H9 (cell line): ENCODE measurements around the gene EFL1. TPM values are rescaled to one million over a fixed set of nuclear protein-coding genes. Genes with fewer than 3 reads are reported as not detected.

Experiments
- DNase-seq: peaks from one replicate; pipeline ENCODE4 v3.0.0-alpha.2; 2017
- H2AFZ ChIP-seq: one replicate; pipeline ENCODE4 v1.6.1; 2013; ENCODE audit warnings: mild to moderate bottlenecking, low read length, control low read depth, moderate library complexity
- H2AK5ac ChIP-seq: 2 replicates; pipeline ENCODE4 v1.6.1; 2013; ENCODE audit warnings: low read length, control low read depth, mixed read lengths; ENCODE audit not compliant: insufficient read length
- H2BK120ac ChIP-seq: one replicate; pipeline ENCODE4 v1.6.1; 2013; ENCODE audit warnings: low read depth, mild to moderate bottlenecking, low read length, control low read depth, inconsistent platforms; ENCODE audit not compliant: poor library complexity, severe bottlenecking
- H2BK12ac ChIP-seq: 2 replicates; pipeline ENCODE4 v1.6.1; 2013; ENCODE audit warnings: low read length, control low read depth, mixed read lengths, low read depth; ENCODE audit not compliant: insufficient read length
- H2BK15ac ChIP-seq: 2 replicates; pipeline ENCODE4 v1.6.1; 2013; ENCODE audit warnings: low read depth, low read length, control low read depth
- H2BK20ac ChIP-seq: one replicate; pipeline ENCODE4 v1.6.1; 2013; ENCODE audit warnings: low read depth, mild to moderate bottlenecking, low read length, control low read depth, inconsistent platforms; ENCODE audit not compliant: poor library complexity, severe bottlenecking
- H2BK5ac ChIP-seq: 2 replicates; pipeline ENCODE4 v1.6.1; 2013; ENCODE audit warnings: low read length, control low read depth, mixed read lengths; ENCODE audit not compliant: insufficient read length
- H3K14ac ChIP-seq: 2 replicates; pipeline ENCODE4 v1.6.1; 2013; ENCODE audit warnings: low read length, control low read depth; ENCODE audit not compliant: insufficient read depth
- H3K18ac ChIP-seq: 2 replicates; pipeline ENCODE4 v1.6.1; 2013; ENCODE audit warnings: low read depth, mild to moderate bottlenecking, mixed read lengths, low read length, control low read depth; ENCODE audit not compliant: insufficient read length
- H3K23ac ChIP-seq: 2 replicates; pipeline ENCODE4 v1.6.1; 2013; ENCODE audit warnings: low read length, control low read depth, mixed read lengths, low read depth; ENCODE audit not compliant: insufficient read length
- H3K23me2 ChIP-seq: 2 replicates; pipeline ENCODE4 v1.6.1; 2013; ENCODE audit warnings: low read depth, mild to moderate bottlenecking, mixed read lengths, low read length, control low read depth; ENCODE audit not compliant: insufficient read length, poor library complexity, severe bottlenecking
- H3K27ac ChIP-seq: 2 replicates; pipeline ENCODE4 v1.5.1; 2013; ENCODE audit warnings: low read length, control low read depth, mixed read lengths, low read depth; ENCODE audit not compliant: insufficient read length
- H3K27me3 ChIP-seq: 2 replicates; pipeline ENCODE4 v1.6.1; 2013; ENCODE audit warnings: low read length, control low read depth, inconsistent platforms; ENCODE audit not compliant: insufficient read depth
- H3K4ac ChIP-seq: 2 replicates; pipeline ENCODE4 v1.6.1; 2013; ENCODE audit warnings: low read depth, mild to moderate bottlenecking, control low read depth, inconsistent platforms, low read length, moderate library complexity
- H3K4me1 ChIP-seq: 2 replicates; pipeline ENCODE4 v1.6.1; 2013; ENCODE audit warnings: low read length, control low read depth, inconsistent platforms; ENCODE audit not compliant: insufficient read depth
- H3K4me2 ChIP-seq: 2 replicates; pipeline ENCODE4 v1.6.1; 2013; ENCODE audit warnings: low read length, control low read depth, mixed read lengths; ENCODE audit not compliant: insufficient read length, insufficient read depth
- H3K56ac ChIP-seq: 2 replicates; pipeline ENCODE4 v1.6.1; 2013; ENCODE audit warnings: low read depth, mild to moderate bottlenecking, mixed read lengths, low read length, control low read depth; ENCODE audit not compliant: insufficient read length
- H3K79me1 ChIP-seq: 2 replicates; pipeline ENCODE4 v1.6.1; 2013; ENCODE audit warnings: low read depth, mild to moderate bottlenecking, moderate library complexity, low read length, control low read depth, inconsistent platforms; ENCODE audit not compliant: insufficient read depth, poor library complexity, severe bottlenecking
- H3K79me2 ChIP-seq: 2 replicates; pipeline ENCODE4 v1.6.1; 2013; ENCODE audit warnings: low read length, control low read depth, inconsistent platforms; ENCODE audit not compliant: insufficient read depth
- H3K9ac ChIP-seq: 2 replicates; pipeline ENCODE4 v1.6.1; 2013; ENCODE audit warnings: low read length, control low read depth, mixed read lengths; ENCODE audit not compliant: insufficient read length; ENCODE audit errors: extremely low read depth
- H3K9me3 ChIP-seq: one replicate; pipeline ENCODE4 v1.6.1; 2013; ENCODE audit warnings: low read depth, low read length, inconsistent platforms; ENCODE audit not compliant: control insufficient read depth
- H3T11ph ChIP-seq: one replicate; pipeline ENCODE4 v1.6.1; 2013; ENCODE audit warnings: mild to moderate bottlenecking, low read length, control low read depth, inconsistent platforms
- H4K20me1 ChIP-seq: one replicate; pipeline ENCODE4 v1.6.1; 2013; ENCODE audit not compliant: control insufficient read depth, insufficient read length, insufficient read depth
- H4K5ac ChIP-seq: 2 replicates; pipeline ENCODE4 v1.6.1; 2013; ENCODE audit warnings: low read depth, mild to moderate bottlenecking, mixed read lengths, low read length, control low read depth; ENCODE audit not compliant: insufficient read length
- H4K8ac ChIP-seq: replicated peaks from 2 replicates; pipeline ENCODE4 v1.6.1; 2013; ENCODE audit warnings: low read length, control low read depth, mixed read lengths, low read depth; ENCODE audit not compliant: insufficient read length
- H4K91ac ChIP-seq: 2 replicates; pipeline ENCODE4 v1.6.1; 2013; ENCODE audit warnings: low read depth, mild to moderate bottlenecking, moderate library complexity, mixed read lengths, low read length, control low read depth; ENCODE audit not compliant: insufficient read length
- H3K27ac Mint-ChIP-seq, 3 experiments: 2 replicates in 2 of 3; 3 replicates in 1 of 3; pipeline ENCODE4 v1.8.0; 2020 to 2021; ENCODE audit warnings: mixed read lengths in 3 of 3, mild to moderate bottlenecking in 1 of 3, moderate library complexity in 1 of 3
- H3K27me3 Mint-ChIP-seq: 2 replicates; pipeline ENCODE4 v1.8.0; 2021; ENCODE audit warnings: low read depth, mild to moderate bottlenecking, moderate library complexity, mixed read lengths
- H3K36me3 Mint-ChIP-seq, 3 experiments: 2 replicates in 2 of 3; 3 replicates in 1 of 3; pipeline ENCODE4 v1.8.0; 2020 to 2021; ENCODE audit warnings: low read depth in 3 of 3, mixed read lengths in 3 of 3; ENCODE audit not compliant: insufficient read depth in 1 of 3
- H3K4me1 Mint-ChIP-seq, 2 experiments: 2 replicates each; pipeline ENCODE4 v1.8.0; 2020; ENCODE audit warnings: mixed read lengths in 2 of 2
- H3K4me3 Mint-ChIP-seq, 2 experiments: 2 replicates in 1 of 2; 3 replicates in 1 of 2; pipeline ENCODE4 v1.8.0; 2020 to 2021; ENCODE audit warnings: mild to moderate bottlenecking in 2 of 2, mixed read lengths in 2 of 2, moderate library complexity in 1 of 2
- H3K9me3 Mint-ChIP-seq, 2 experiments: 2 replicates in 1 of 2; 3 replicates in 1 of 2; pipeline ENCODE4 v1.8.0; 2020; ENCODE audit warnings: mild to moderate bottlenecking in 2 of 2, mixed read lengths in 2 of 2, moderate library complexity in 1 of 2
- CTCF ChIP-seq: fragments of 200-600 bp; sonication (generic); conservative IDR thresholded peaks from 3 replicates; pipeline ENCODE4 v1.8.0; 2021; ENCODE audit warnings: antibody characterized with exemption, mild to moderate bottlenecking
- WGBS: extraction: QIAGEN DNeasy Blood & Tissue Kit; methylation state at CpG from one replicate; pipeline ENCODE4 v1.1.7; 2013; ENCODE audit warnings: missing lambda C conversion rate, low lambda C conversion rate, mixed read lengths; ENCODE audit not compliant: insufficient read length; ENCODE audit errors: extremely low coverage; 5-methylcytosine and 5-hydroxymethylcytosine counted together
- total RNA-seq: library from RNA; stranded (reverse); gene quantifications from 2 replicates; pipeline ENCODE4 v1.2.1, GENCODE V29; 2021

EFL1 gene
- total RNA-seq, 1 experiment from 2014 or later, result 29.4 TPM

GRCh38 chr15:82306791-82307713 lies 44.5 kb upstream of the EFL1 start:
- Histone ChIP-seq H3K79me1 (no peaks in the 10 kb centered on the region), H3K4me1 (no peaks in the 10 kb centered on the region), H4K91ac (no peak overlapping the region), H2BK12ac (no peak overlapping the region), H4K20me1 (no peaks in the 10 kb centered on the region), H3K27me3 (no peaks in the 10 kb centered on the region), H2BK5ac (no peak overlapping the region), H3K56ac (no peak overlapping the region), H3K9ac (no peak overlapping the region), H4K5ac (no peak overlapping the region), H3K18ac (no peak overlapping the region), H3K23ac (no peak overlapping the region), H3K9me3 (no peaks in the 10 kb centered on the region), H2BK20ac (no peak overlapping the region), H2BK15ac (no peak overlapping the region), H3K23me2 (no peaks in the 10 kb centered on the region), H2BK120ac (no peak overlapping the region), H3K4me2 (no peak overlapping the region), H2AK5ac (no peak overlapping the region), H2AFZ (no peak overlapping the region), H3K14ac (no peak overlapping the region), H3K4ac (no peak overlapping the region), H4K8ac (no peak overlapping the region), H3T11ph (no peak overlapping the region), H3K27ac (no peak overlapping the region), H3K79me2 (no peaks in the 10 kb centered on the region)
- peak; percentile 30; the same call in 1 of the 3 replicates for TF ChIP-seq CTCF
- Mint-ChIP-seq H3K4me3 (no peak overlapping the region), H3K9me3 (peaks cover 8 to 9% of the 10 kb centered on the region in 2 experiments; a peak in 4 of 5 replicates), H3K27me3 (peaks cover 3% of the 10 kb centered on the region), H3K4me1 (no peaks in the 10 kb centered on the region), H3K27ac (no peak overlapping the region), H3K36me3 (peaks cover 0 to 5% (median 0%) of the 10 kb centered on the region in 3 experiments; a peak in 1 of 7 replicates)
- peak; percentile 28 for DNase-seq
- no CpG with 5 or more reads among the region's 16 CpGs for WGBS
